Endothelial cell of umbilical vein (primary cell): Measurements from ENCODE around the gene CABP2. TPM values are rescaled to one million over a fixed set of nuclear protein-coding genes. Genes with fewer than 3 reads are reported as not detected.
"Not testable (repeated sequence)": the region's sequence is repeated elsewhere in the genome, so short reads cannot be mapped to it uniquely, and the experiment has no call there.

Source experiments
- BruUV-seq: library from RNA; stranded (reverse); fragments of 400-500 nt; replicated peaks from 2 replicates; lab custom pipeline; 2021; lab: Mats Ljungman, UMichigan
- CTCF ChIA-PET: fragments of 300-600, 350-600 bp; sonication (Branson Sonifier 250); formaldehyde crosslinking; loops from one replicate; lab custom pipeline; 2021; ENCODE audit warnings: antibody characterized with exemption, inconsistent platforms; lab: Charles Lee
- POLR2A ChIA-PET: fragments of 300-600, 350-600 bp; sonication (Branson Sonifier 250); formaldehyde crosslinking; loops from one replicate; lab custom pipeline; 2021; ENCODE audit warnings: antibody characterized with exemption, inconsistent platforms; lab: Charles Lee
- DNase-seq: peaks from one replicate; pipeline ENCODE4 v3.0.0-alpha.2; 2011; ENCODE audit warnings: low read depth, low spot score
- FAIRE-seq: peaks from 2 replicates; lab custom pipeline; 2011; peaks lifted over from hg19 to GRCh38; lab: Jason Lieb, UNC
- H2AFZ ChIP-seq: 2 replicates; pipeline ENCODE4 v1.6.0; 2012; ENCODE audit warnings: low read depth, low read length, control low read depth, inconsistent platforms
- H3K27ac ChIP-seq: 2 replicates; pipeline ENCODE4 v1.5.1; 2011; ENCODE audit warnings: low read depth, mild to moderate bottlenecking, control low read depth, low read length, moderate library complexity; ENCODE audit not compliant: insufficient read depth
- H3K27me3 ChIP-seq, 2 experiments: 2 replicates each; pipeline versions ENCODE4 v1.6.0 to v1.6.1; 2011; ENCODE audit warnings: low read length in 2 of 2, mixed read lengths in 1 of 2; ENCODE audit not compliant: control insufficient read depth in 2 of 2, insufficient read depth in 2 of 2
- H3K36me3 ChIP-seq, 2 experiments: 2 replicates in 1 of 2; 3 replicates in 1 of 2; pipeline ENCODE4 v1.5.1; 2011; ENCODE audit warnings: low read length in 2 of 2, mild to moderate bottlenecking in 1 of 2, moderate library complexity in 1 of 2; ENCODE audit not compliant: control insufficient read depth in 2 of 2, insufficient read depth in 2 of 2; ENCODE audit errors: extremely low read depth in 1 of 2
- H3K4me1 ChIP-seq: 3 replicates; pipeline ENCODE4 v1.5.1; 2011; ENCODE audit warnings: mild to moderate bottlenecking, low read length; ENCODE audit not compliant: control insufficient read depth, insufficient read depth; ENCODE audit errors: extremely low read depth
- H3K4me2 ChIP-seq: 2 replicates; pipeline ENCODE4 v1.6.1; 2011; ENCODE audit warnings: low read length, control low read depth, mixed read lengths; ENCODE audit not compliant: insufficient read depth
- H3K4me3 ChIP-seq, 3 experiments: fragments of 200-600 bp in 1 of 3; sonication (generic), shearing (Covaris generic) in 1 of 3; replicated peaks in 1 of 3; 2 replicates each; pipeline ENCODE4 v1.5.1; 2011 to 2016; ENCODE audit warnings: control low read depth in 3 of 3, low read length in 3 of 3, mild to moderate bottlenecking in 2 of 3, inconsistent platforms in 1 of 3, low read depth in 1 of 3, moderate library complexity in 1 of 3; ENCODE audit not compliant: insufficient read depth in 1 of 3
- H3K79me2 ChIP-seq: 2 replicates; pipeline ENCODE4 v1.6.0; 2012; ENCODE audit warnings: low read length, inconsistent platforms; ENCODE audit not compliant: control insufficient read depth, insufficient read depth
- H3K9ac ChIP-seq: replicated peaks from 2 replicates; pipeline ENCODE3; 2011; ENCODE audit warnings: low read length, control low read depth; ENCODE audit not compliant: insufficient read depth; ENCODE audit errors: extremely low read depth
- H3K9me1 ChIP-seq: replicated peaks from 3 replicates; pipeline ENCODE4 v1.6.0; 2011; ENCODE audit warnings: mild to moderate bottlenecking, low read length; ENCODE audit not compliant: control insufficient read depth, insufficient read depth; ENCODE audit errors: extremely low read depth
- H3K9me3 ChIP-seq: replicated peaks from 2 replicates; pipeline ENCODE4 v1.5.1; 2012; ENCODE audit warnings: low read length, inconsistent platforms; ENCODE audit not compliant: control insufficient read depth, insufficient read depth
- H4K20me1 ChIP-seq: replicated peaks from 2 replicates; pipeline ENCODE3; 2011; ENCODE audit warnings: mild to moderate bottlenecking, low read length; ENCODE audit not compliant: control insufficient read depth, insufficient read depth; ENCODE audit errors: extremely low read depth
- CTCF ChIP-seq, 2 donors: IDR thresholded peaks; 1 replicate in 1 of 2; 2 replicates in 1 of 2; pipeline ENCODE4 v1.5.1; 2011; ENCODE audit warnings: low read length in 2 of 2, mild to moderate bottlenecking in 2 of 2, moderate library complexity in 2 of 2, control low read depth in 1 of 2, inconsistent platforms in 1 of 2, low read depth in 1 of 2; ENCODE audit not compliant: insufficient read depth in 1 of 2; ENCODE audit errors: extremely low read depth in 1 of 2
- EZH2 ChIP-seq: IDR thresholded peaks from 2 replicates; pipeline ENCODE4 v1.6.1; 2012; ENCODE audit warnings: borderline replicate concordance, low read depth, mild to moderate bottlenecking, moderate library complexity, low read length, inconsistent platforms; ENCODE audit not compliant: severe bottlenecking
- FOS ChIP-seq: IDR thresholded peaks from 2 replicates; pipeline ENCODE4 v1.6.1; 2011; ENCODE audit warnings: mild to moderate bottlenecking, low read length, moderate library complexity, borderline replicate concordance; ENCODE audit not compliant: insufficient read depth
- GATA2 ChIP-seq: IDR thresholded peaks from 2 replicates; pipeline ENCODE4 v1.7.0; 2011; ENCODE audit warnings: low read depth, mild to moderate bottlenecking, moderate library complexity, mixed read lengths, low read length; ENCODE audit not compliant: insufficient read length, insufficient read depth
- JUN ChIP-seq: IDR thresholded peaks from 2 replicates; pipeline ENCODE4 v1.6.1; 2011; ENCODE audit warnings: borderline replicate concordance, low read depth; ENCODE audit not compliant: insufficient read length, insufficient read depth
- MAX ChIP-seq: IDR thresholded peaks from 2 replicates; pipeline ENCODE4 v1.6.1; 2011; ENCODE audit not compliant: insufficient read depth, insufficient read length
- MYC ChIP-seq: IDR thresholded peaks from one replicate; pipeline ENCODE4 v1.6.1; 2011; ENCODE audit warnings: mild to moderate bottlenecking, low read depth, low read length
- POLR2A ChIP-seq: IDR thresholded peaks from 2 replicates; pipeline ENCODE4 v1.6.1; 2012; ENCODE audit warnings: low read depth, mild to moderate bottlenecking, control low read depth, low read length
- POLR2AphosphoS5 ChIP-seq: IDR thresholded peaks from 2 replicates; pipeline ENCODE4 v1.6.1; 2012; ENCODE audit warnings: low read depth, mild to moderate bottlenecking, control low read depth, low read length, moderate library complexity; ENCODE audit not compliant: insufficient read depth
- dilution Hi-C: fragments of 300-500 bp; cut with MboI; formaldehyde crosslinking; loops from one replicate; pipeline ENCODE4 v1.15.0; 2019; ENCODE audit warnings: low sequenced_read_pairs; ENCODE audit not compliant: extremely low pct_ligation_motif_present
- intact Hi-C: fragments of 100-400 bp; cut with micrococcal nuclease; formaldehyde crosslinking; loops from one replicate; pipeline ENCODE4 v1.10.0; 2022
- polyA plus RNA-seq, 4 experiments: library from polyadenylated mRNA; depleted of rRNA in 3 of 4; stranded (reverse) in 3 of 4; unstranded in 1 of 4; fragments of >200 nt; gene quantifications; 2 replicates each; pipeline versions ENCODE4 v1.2.1 to v1.2.3, GENCODE V29; 2011 to 2012; ENCODE audit warnings: missing spikeins in 1 of 4
- total RNA-seq: library from RNA; stranded (reverse); gene quantifications from 2 replicates; pipeline ENCODE4 v1.2.3, GENCODE V29; 2021

Gene CABP2
- total and polyA plus RNA-seq, 2 donors (not counting 3 experiments of a cell fraction or from before 2014, with no cell fraction given), result not detected

DNA sequence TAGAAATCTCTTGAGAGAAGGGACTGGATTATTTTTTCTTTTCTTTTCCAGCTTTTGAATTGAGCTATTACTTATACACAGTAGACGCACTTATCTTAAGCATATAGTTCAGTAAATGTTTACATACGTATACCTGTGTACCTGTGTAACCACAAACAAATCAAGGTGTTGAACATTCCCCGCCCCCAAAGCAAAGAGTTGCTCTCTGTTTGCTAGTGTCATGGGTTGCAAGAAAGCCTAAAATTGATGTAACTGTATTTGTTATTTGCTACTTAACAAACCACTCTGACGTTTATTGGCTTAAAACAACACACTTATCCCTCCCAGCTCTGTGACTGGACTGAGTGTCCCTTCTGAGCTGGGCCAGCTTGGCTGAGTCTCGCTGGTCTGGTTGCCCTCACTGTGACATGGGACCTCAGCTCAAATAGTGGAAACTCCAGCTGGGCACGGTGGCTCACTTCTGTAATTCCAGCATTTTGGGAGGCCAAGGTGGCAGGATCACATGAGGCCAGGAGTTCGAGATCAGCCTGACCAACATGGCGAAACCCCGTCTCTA, 25.4 kb upstream of the CABP2 start:
- H3K79me2 ChIP-seq, result no peaks in the 10 kb centered on the region
- POLR2A ChIA-PET, result no interaction called here
- H3K9ac ChIP-seq, result no peak overlapping the region
- no peaks in the 10 kb centered on the region for H3K4me1 ChIP-seq
- no peak overlapping the region for H3K27ac ChIP-seq
- dilution Hi-C loops (no loop called here), intact Hi-C loops (no loop called here)
- H3K27me3 ChIP-seq, result peaks cover 6% of the 10 kb centered on the region in 2 experiments
- no peak overlapping the region for H3K4me3 ChIP-seq
- no TSS peak for BruUV-seq
- CTCF ChIA-PET, result interaction anchor here (1.6 kb wide), 1 partner anchor 15 kb away, joined by 3 read pairs; no protein-coding TSS in a partner anchor
- no peaks in the 10 kb centered on the region for H4K20me1 ChIP-seq
- H3K36me3 ChIP-seq, result no peaks in the 10 kb centered on the region
- no peaks in the 10 kb centered on the region for H3K9me1 ChIP-seq
- no peak overlapping the region for H2AFZ ChIP-seq
- FAIRE-seq (no peak), DNase-seq (no peak)
- TF ChIP-seq POLR2AphosphoS5 (no peak), EZH2 (no peak), MAX (no peak), CTCF (IDR thresholded peaks at IDR 0.05; ENCODE audit: extremely low read depth in 1 of 2, insufficient read depth in 1 of 2, low read depth in 1 of 2, low read length in 2 of 2) (no peak), POLR2A (no peak), FOS (no peak), GATA2 (no peak), JUN (no peak), MYC (no peak)
- H3K9me3 ChIP-seq, result no peaks in the 10 kb centered on the region
- H3K4me2 ChIP-seq, result no peak overlapping the region

- H3K9me3 ChIP-seq, H3K4me3 ChIP-seq, POLR2A ChIA-PET, H3K79me2 ChIP-seq, intact Hi-C loops, H3K9ac ChIP-seq, dilution Hi-C loops, H3K9me1 ChIP-seq, H3K27ac ChIP-seq, FAIRE-seq, H4K20me1 ChIP-seq, BruUV-seq, H3K4me1 ChIP-seq, H2AFZ ChIP-seq, H3K36me3 ChIP-seq, H3K27me3 ChIP-seq, DNase-seq, H3K4me2 ChIP-seq: not testable (repeated sequence)
- CTCF ChIA-PET, result interaction anchor here (1.6 kb wide), 1 partner anchor 15 kb away, joined by 3 read pairs; no protein-coding TSS in a partner anchor
Observed at GRCh38 chr11:67548112-67548511, 24.9 kb upstream of the CABP2 start.
